Measurements from ENCODE around the gene FCN3.

FCN3 gene

DNA sequence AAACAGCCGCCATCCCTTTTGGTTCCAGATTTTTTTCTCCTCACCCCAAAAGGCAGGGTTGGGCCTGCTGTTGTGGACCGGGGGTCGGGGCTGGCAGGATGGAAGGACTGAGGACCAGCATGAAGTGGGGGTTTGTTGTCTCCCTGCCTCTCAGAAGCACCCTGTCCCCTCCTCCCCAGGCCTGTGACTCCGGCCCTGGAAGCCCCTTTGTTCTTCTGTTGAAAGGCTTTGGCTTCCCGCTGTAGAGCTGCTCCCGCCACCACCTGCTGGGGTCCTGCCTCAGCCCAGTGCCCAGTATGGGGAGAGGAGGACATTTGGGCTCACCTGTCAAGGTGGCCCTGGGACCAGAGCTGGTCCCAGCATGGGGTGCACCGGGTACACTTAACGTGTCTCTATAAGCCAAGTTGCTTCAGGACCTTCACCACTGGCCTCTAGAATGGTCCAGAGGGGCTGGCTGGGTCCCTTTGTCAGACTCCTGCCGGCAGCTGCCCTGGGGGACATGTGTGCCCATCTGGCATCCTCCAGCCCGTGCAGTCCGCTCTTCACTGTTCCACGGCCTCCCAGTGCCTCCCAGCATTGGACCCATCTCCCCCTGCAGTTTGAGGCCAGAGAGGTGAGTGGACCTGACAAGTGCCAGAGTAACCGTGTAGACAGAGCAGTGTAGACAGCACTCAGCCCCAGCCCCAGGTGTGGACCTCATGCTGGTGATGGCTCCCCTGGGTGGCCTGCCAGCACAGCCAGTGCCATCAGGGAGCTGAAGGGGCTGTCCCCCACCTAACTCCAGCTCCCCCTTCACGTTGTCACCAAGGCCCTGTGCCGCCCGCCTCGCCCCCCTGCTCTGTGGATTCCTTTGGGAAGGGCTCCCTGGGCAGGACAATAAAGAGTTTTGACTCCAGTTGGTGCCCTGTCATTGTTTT, 38.9 kb downstream of the FCN3 start:
- TF ChIP-seq, protein P1, sequence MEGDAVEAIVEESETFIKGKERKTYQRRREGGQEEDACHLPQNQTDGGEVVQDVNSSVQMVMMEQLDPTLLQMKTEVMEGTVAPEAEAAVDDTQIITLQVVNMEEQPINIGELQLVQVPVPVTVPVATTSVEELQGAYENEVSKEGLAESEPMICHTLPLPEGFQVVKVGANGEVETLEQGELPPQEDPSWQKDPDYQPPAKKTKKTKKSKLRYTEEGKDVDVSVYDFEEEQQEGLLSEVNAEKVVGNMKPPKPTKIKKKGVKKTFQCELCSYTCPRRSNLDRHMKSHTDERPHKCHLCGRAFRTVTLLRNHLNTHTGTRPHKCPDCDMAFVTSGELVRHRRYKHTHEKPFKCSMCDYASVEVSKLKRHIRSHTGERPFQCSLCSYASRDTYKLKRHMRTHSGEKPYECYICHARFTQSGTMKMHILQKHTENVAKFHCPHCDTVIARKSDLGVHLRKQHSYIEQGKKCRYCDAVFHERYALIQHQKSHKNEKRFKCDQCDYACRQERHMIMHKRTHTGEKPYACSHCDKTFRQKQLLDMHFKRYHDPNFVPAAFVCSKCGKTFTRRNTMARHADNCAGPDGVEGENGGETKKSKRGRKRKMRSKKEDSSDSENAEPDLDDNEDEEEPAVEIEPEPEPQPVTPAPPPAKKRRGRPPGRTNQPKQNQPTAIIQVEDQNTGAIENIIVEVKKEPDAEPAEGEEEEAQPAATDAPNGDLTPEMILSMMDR (IDR thresholded peaks at IDR 0.05; ENCODE audit: low read depth, low read length): no peak
- no peak for DNase-seq (ENCODE audit: extremely low read depth, low read depth)

DNA sequence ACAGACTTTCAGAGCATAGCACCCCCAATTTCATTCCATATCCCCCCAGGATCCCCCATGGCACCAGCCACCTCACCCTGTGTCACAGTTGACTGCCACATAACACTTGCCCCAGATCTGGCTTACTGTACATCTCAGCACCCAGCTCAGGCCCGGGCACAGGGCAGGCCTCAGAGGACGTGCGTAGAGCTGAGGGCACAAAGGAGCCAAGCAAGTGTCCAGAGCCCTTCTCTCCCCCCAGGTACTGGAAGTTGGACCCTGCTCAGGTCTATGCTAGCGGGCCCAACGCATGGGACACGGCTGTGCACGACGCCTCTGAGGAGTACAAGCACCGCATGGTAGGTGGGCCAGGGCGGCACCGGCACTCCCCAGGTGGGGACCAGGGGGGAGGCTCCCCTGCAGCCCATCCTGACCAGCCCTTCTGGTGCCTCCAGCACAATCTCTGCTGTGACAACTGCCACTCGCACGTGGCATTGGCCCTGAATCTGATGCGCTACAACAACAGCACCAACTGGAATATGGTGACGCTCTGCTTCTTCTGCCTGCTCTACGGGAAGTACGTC, 40.8 kb downstream of the FCN3 start:
- DNase-seq (ENCODE audit: extremely low read depth, low read depth): no peak
- TF ChIP-seq, protein P1 (IDR thresholded peaks at IDR 0.05; ENCODE audit: low read depth, low read length): no peak

- TF ChIP-seq, protein P1 (IDR thresholded peaks at IDR 0.05; ENCODE audit: low read depth, low read length): peak; percentile 87
Observed at GRCh38 chr1:27332536-27333281, 41.9 kb downstream of the FCN3 start.

GRCh38 chr1:27331922-27332321, 42.7 kb downstream of the FCN3 start:
- TF ChIP-seq, protein P1 (IDR thresholded peaks at IDR 0.05; ENCODE audit: low read depth, low read length): no peak
- DNase-seq (ENCODE audit: extremely low read depth, low read depth): no peak

More at GRCh38 chr1:27332536-27333281, 41.9 kb downstream of the FCN3 start:
- DNase-seq (ENCODE audit: extremely low read depth, low read depth): no peak

DNA sequence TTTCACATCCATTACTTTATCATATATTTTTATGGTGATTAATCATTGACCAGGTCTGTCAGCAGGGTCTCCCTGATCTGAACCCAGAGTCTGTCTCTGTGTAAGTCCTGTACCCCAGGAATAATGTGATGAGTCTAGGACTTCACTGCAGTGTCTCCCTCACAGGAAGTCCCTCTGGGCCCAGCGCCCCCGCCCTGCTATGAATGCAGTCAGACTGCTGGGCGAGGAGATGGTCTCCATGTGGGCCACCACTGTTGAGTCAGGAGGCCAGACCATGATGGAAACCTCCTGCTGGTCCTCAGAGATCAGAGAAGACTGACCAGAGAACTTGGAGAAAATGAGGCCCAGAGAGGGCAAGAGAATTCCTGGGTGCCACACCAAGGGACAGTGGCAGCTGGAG, 43.2 kb downstream of the FCN3 start:
- DNase-seq (ENCODE audit: extremely low read depth, low read depth): no peak
- TF ChIP-seq, protein P1 (IDR thresholded peaks at IDR 0.05; ENCODE audit: low read depth, low read length): no peak

GRCh38 chr1:27330786-27331185, 43.8 kb downstream of the FCN3 start:
- TF ChIP-seq, protein P1 (IDR thresholded peaks at IDR 0.05; ENCODE audit: low read depth, low read length): no peak
- no peak for DNase-seq (ENCODE audit: extremely low read depth, low read depth)

Measured in AG09319 (cell line).